ENCODE results near the gene ABHD2.
"Not testable (repeated sequence)": the region's sequence is repeated elsewhere in the genome, so short reads cannot be mapped to it uniquely, and the experiment has no call there.

ABHD2 gene

DNA sequence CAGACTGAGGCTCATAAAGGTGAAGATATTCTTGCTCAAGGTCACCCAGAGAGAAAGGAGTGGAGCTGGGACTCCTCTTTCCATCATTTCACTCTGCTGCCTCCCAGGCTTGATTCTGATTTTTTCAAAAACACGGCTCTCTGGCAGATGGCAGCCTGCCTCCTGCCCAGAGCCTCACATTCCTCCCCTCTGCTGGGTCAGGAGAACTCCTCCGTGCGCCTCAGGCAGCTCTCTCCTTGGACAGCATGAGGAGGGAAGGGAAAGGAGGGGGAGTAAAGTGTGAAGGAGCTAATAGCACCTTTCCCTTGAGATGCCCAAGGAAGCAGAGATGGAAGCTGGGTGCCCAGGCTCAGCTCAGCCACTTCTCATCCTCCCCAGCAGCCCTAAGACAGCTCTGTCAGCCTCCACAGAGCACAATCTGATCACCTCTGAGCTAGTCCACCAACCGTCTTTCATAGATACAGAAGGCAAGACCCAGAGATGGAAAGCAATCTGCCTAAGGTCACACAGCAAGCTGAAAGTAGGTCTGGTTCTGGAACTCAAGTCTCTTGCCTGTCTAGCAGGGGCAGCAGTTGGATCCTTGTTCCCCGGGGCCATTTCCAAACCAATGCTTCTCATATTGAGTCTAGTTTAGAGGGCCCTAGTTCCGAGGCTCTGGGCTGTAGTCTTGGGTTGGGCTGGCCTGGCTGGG, 129.6 kb downstream of the ABHD2 start:
- DNase-seq (ENCODE audit: low read depth in 2 of 2, low spot score in 1 of 2) = no peak

DNA sequence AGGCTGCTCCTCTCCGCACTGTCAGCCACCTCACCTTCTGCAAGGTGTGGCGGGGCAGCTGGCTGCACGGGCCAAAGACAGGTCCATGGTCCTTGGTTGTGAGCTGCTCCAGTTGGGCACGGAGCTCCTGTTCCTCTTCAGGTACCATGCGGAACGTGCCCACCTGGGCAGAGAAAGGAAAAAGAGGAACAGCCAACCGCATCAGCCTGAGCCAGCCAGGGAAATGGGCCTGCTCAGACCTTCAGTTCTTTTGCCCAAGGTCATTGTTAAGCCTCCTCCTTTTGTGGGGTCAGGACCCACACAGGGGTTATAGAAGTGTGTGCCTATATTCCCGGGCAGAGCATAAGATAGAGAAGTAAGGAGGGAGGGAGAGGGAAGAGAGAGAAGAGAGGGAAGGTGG, 130.3 kb downstream of the ABHD2 start:
- DNase-seq (ENCODE audit: low read depth in 2 of 2, low spot score in 1 of 2) = no peak

- no peak for DNase-seq (ENCODE audit: low read depth in 2 of 2, low spot score in 1 of 2)
These were observed 133.3 kb downstream of the ABHD2 start, which contains the start of gene RLBP1 for GRCh38 chr15:89221543-89221942. Gene RLBP1 (minus strand): TSS chr15:89221579. CDS start chr15:89218975, 2,604 bp downstream.

DNA sequence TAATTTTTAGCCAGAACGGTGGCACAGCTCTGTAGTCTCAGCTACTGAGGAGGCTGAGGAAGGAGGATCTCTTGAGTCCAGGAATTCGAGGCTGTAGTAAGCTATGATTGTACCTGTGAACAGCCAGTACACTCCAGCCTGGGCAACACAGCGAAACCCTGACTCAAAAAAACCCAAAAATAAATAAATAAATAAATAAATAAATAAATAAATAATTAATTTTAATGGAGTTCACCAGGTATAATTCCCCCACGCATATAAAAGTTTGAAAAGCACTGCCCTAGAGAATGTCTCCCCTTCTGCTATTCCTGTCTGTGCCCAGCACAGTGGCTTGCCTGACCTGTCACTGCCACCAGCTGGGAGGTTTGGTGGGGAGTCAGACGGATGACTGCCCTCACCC, 137.3 kb downstream of the ABHD2 start:
- no peak for DNase-seq (ENCODE audit: low read depth in 2 of 2, low spot score in 1 of 2)

DNA sequence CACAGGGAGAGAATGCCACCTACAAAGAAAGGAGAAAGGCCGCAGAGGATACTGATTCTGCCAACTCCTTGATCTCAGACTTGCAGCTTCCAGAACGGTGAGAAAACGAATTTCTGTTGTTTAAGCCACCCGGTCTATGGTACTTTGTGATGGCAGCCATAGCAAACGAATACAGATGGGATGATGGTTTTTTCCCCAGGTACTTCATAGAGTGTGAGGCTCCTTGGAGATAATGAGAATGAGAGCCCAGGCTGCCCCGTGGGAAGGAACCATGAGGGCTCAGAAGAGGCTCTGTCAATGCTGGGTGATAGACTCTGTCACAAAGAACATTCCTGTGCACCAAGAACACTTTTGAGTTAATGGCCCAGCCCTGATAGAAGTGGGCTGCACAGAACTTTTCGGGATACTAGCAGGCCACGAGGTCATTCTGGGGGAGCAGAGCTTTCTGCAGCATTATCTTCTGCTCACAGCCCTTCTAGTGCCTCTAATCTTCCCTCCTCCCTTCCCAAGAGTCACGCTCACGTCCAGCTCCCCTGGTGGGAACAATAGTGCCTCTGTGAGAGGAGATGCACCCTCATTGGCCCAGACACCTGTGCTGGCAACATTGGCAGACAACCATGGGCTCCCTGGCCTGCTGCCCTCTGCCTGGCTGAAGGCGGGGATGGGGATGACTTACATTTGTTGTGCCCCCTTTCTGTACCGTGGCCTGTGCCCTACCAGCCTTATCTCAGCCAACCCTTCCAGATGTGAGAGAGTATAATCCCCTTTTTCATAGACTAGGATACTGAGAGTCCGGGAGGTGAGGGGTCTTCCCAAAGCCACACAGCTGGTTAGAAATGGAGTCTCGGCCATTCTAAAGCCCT, 138.3 kb downstream of the ABHD2 start:
- no peak for DNase-seq (ENCODE audit: low read depth in 2 of 2, low spot score in 1 of 2)

- DNase-seq (ENCODE audit: low read depth in 2 of 2, low spot score in 1 of 2) = no peak
These were observed 139.2 kb downstream of the ABHD2 start for GRCh38 chr15:89227425-89227824.

GRCh38 chr15:89230277-89230676, 142.0 kb downstream of the ABHD2 start:
- DNase-seq (ENCODE audit: low read depth in 2 of 2, low spot score in 1 of 2) = no peak

- DNase-seq (ENCODE audit: low read depth in 2 of 2, low spot score in 1 of 2) = no peak
These were observed 143.6 kb downstream of the ABHD2 start for GRCh38 chr15:89231832-89232231.

DNA sequence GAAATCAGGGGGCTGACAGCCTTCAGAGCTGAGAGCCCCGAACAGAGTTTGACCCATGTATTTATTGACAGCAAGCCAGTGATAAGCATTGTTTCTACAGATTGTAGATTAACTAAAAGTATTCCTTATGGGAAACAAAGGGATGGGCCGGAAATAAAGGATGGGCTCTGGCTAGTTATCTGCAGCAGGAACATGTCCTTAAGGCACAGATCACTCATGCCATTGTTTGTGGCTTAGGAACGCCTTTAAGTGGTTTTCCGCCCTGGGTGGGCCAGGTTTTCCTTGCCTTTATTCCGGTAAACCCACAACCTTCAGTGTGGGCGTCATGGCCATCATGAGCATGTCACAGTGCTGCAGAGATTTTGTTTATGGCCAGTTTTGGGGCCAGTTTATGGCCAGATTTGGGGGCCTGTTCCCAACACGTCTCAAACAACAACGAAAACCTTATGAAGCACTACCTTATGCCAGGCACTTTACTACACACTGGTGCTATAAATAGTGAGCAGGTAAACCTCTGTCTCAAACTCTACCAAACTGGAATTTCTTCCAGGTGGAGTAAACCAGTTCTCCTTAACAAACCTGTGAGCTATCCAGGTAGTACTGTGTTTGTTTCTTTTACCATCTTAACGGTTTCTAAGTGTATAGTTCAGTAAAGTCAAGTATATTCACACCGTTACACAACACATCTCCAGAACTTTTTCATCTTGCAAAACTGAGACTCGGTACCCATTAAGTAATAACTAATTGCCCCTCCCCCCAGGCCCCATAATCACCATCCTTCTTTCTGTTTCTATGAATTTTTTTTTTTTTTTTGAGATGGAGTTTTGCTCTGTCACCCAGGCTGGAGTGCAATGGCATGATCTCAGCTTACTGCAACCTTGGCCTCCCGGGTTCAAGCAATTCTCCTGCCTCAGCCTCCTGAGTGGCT, 151.9 kb downstream of the ABHD2 start:
- DNase-seq (ENCODE audit: low read depth in 2 of 2, low spot score in 1 of 2) = not testable (repeated sequence)

GRCh38 chr15:89243046-89243690, 154.9 kb downstream of the ABHD2 start:
- no peak for DNase-seq (ENCODE audit: low read depth in 2 of 2, low spot score in 1 of 2)

DNA sequence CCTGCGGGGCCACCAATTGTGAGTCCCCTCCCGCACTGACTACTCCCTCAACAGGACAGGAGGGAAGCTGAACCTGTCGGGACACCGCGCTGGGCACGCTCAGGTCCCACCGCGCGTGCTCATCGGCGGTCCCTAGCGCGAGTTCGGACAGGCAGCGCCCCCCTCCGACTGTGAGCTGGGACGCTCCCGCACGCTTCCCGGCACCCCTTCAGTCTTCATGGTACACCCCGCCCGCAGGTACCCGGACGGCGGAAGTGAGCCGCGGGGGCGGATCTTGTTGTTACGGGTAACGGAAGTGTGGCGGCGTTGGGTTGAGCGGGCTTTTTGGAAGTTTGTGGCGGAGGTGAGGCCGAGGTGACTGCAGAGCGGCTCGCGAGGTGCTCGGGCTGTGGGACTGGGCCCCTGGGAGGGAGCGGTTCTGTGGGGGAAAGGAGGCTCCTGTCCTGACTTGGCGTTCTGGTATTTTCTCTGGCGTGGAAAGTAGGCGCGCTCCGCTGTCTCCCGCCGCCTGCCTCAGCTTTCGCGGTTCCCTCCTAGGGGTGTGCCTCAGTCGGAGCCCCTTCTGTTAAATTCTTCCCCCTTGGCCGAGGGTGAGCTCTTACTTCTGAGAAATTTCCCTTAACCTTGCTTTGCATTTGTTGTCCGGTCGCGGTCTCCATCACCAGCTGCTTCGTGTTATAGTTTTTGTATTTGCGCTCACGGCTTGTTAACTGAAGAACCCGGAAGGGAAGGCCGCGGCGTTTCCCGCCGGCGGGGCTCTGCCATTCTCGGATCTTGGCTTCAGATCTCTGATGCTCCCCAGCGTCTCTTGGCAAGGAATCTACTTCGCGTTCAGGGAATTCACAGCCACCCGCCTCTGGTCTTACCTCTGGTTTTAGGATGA, 155.7 kb downstream of the ABHD2 start, which contains the start of gene FANCI:
Gene FANCI (plus strand): TSS at position 289 of the 883 bp plus-strand sequence. CDS start 3,669 bp downstream, outside the sequence.
- DNase-seq (ENCODE audit: low read depth in 2 of 2, low spot score in 1 of 2) = peak; percentile 93

DNA sequence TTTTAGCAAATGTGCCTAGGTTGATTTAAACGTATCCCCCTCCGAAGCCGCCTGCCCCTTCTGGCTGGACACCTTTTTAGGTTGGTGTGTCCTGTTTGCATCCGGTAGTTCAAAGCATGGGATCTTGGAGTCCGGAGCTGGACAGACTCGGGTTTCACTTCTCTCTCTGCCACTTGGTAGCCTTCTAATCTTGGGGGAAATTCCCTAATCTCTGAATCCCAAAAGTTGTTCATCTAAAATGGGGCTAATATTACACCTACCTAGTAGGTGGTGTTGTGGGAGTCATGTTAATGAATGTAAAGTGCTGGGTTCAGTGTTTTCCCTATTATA, 156.3 kb downstream of the ABHD2 start:
- DNase-seq (ENCODE audit: low read depth in 2 of 2, low spot score in 1 of 2) = no peak

GRCh38 chr15:89247446-89247845, 159.2 kb downstream of the ABHD2 start:
- DNase-seq (ENCODE audit: low read depth in 2 of 2, low spot score in 1 of 2) = no peak

DNA sequence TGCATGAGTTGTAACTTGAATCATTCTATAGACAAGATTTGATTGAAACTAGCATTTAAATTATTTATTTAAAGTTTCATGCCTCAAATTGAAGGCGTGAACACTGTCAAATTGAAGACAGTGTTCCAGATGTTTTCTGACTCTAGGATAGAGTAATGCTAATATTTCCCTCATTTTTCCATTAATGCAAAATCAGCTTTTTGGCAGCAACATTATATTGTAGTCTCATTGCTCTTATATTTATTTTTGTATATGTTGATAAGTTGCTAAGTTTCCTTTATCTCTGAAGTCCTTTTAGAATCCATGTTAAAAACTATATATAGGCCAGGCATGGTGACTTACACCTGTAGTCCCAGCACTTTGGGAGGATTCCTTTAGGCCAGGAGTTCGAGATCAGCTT, 160.3 kb downstream of the ABHD2 start:
- DNase-seq (ENCODE audit: low read depth in 2 of 2, low spot score in 1 of 2) = no peak

GRCh38 chr15:89250142-89250541, 161.9 kb downstream of the ABHD2 start:
- DNase-seq (ENCODE audit: low read depth in 2 of 2, low spot score in 1 of 2) = not testable (repeated sequence)
